GM21717 (cell line): ENCODE measurements around the gene DDAH2.

Experiments
- ATAC-seq: cut with Tn5 transposase; IDR thresholded peaks from one replicate; pipeline ENCODE4 v1.9.1; 2021; ENCODE audit warnings: mild to moderate bottlenecking, moderate library complexity; ENCODE audit not compliant: unreplicated experiment

DDAH2 gene

GRCh38 chr6:31728767-31729514 is at the start of gene DDAH2:
Gene DDAH2 (minus strand): TSS chr6:31729299. CDS start chr6:31729161, 138 bp downstream.
- no peak for ATAC-seq

- no peak for ATAC-seq
Measured at GRCh38 chr6:31778193-31778592, 49.1 kb upstream of the DDAH2 start.

- ATAC-seq = no peak
Measured at GRCh38 chr6:31777667-31778050, 48.6 kb upstream of the DDAH2 start.

GRCh38 chr6:31776989-31777666 is 48.0 kb upstream of the DDAH2 start, which contains the start of gene VWA7:
Gene VWA7 (minus strand): TSS chr6:31777328. CDS start chr6:31776779, 549 bp downstream.
- peak; percentile 56 for ATAC-seq

- peak; percentile 8 for ATAC-seq
Measured at GRCh38 chr6:31776485-31776988, 47.4 kb upstream of the DDAH2 start.

- ATAC-seq = no peak
Measured at GRCh38 chr6:31775633-31776484, 46.8 kb upstream of the DDAH2 start.

- no peak for ATAC-seq
Measured at GRCh38 chr6:31775184-31775583, 46.1 kb upstream of the DDAH2 start.

- no peak for ATAC-seq
Measured at GRCh38 chr6:31771992-31772358, 42.9 kb upstream of the DDAH2 start.

GRCh38 chr6:31770860-31771259 is 41.8 kb upstream of the DDAH2 start:
- no peak for ATAC-seq

- ATAC-seq = no peak
Measured at GRCh38 chr6:31769684-31770371, 40.7 kb upstream of the DDAH2 start.

GRCh38 chr6:31768363-31769257 is 39.5 kb upstream of the DDAH2 start:
- ATAC-seq = no peak

- ATAC-seq = no peak
Measured at GRCh38 chr6:31767096-31767645, 38.1 kb upstream of the DDAH2 start.

- ATAC-seq = no peak
Measured at GRCh38 chr6:31765910-31766794, 37.1 kb upstream of the DDAH2 start.

GRCh38 chr6:31765559-31765909 is 36.4 kb upstream of the DDAH2 start:
- ATAC-seq = no peak

GRCh38 chr6:31764198-31764597 is 35.1 kb upstream of the DDAH2 start:
- ATAC-seq = no peak

GRCh38 chr6:31763619-31763940 is 34.5 kb upstream of the DDAH2 start:
- ATAC-seq = no peak

GRCh38 chr6:31762878-31763618 is 33.9 kb upstream of the DDAH2 start:
- no peak for ATAC-seq

GRCh38 chr6:31762356-31762755 is 33.3 kb upstream of the DDAH2 start, which contains the start of gene SAPCD1:
Gene SAPCD1 (plus strand): TSS chr6:31762656. CDS start chr6:31763055, 399 bp downstream.
- ATAC-seq = no peak
